ENCODE results near the gene NDFIP1. TPM values are rescaled to one million over a fixed set of nuclear protein-coding genes. Genes with fewer than 3 reads are reported as not detected.
"Not testable (repeated sequence)": the region's sequence is repeated elsewhere in the genome, so short reads cannot be mapped to it uniquely, and the experiment has no call there.

The NDFIP1 gene
- total RNA-seq, 1 experiment from 2014 or later: 58.0 TPM

GRCh38 chr5:142184988-142185387 lies 76.4 kb downstream of the NDFIP1 start:
- BruUV-seq (replicated peaks): no TSS peak
- intact Hi-C loops (cut with micrococcal nuclease; ENCODE audit: unreplicated experiment): no loop called here
- H3K4me3 Mint-ChIP-seq (ENCODE audit: low read depth, unreplicated experiment): no peak overlapping the region
- CTCF ChIA-PET: no interaction called here
- H3K9me3 Mint-ChIP-seq (ENCODE audit: low read depth, unreplicated experiment): no peaks in the 10 kb centered on the region
- no peak for DNase-seq
- no peaks in the 10 kb centered on the region for H3K36me3 Mint-ChIP-seq (ENCODE audit: insufficient read depth, unreplicated experiment)
- H3K27me3 Mint-ChIP-seq (ENCODE audit: unreplicated experiment): peaks cover 30% of the 10 kb centered on the region
- no peak for TF ChIP-seq CTCF (IDR thresholded peaks at IDR 0.05; ENCODE audit: unreplicated experiment)
- no peaks in the 10 kb centered on the region for H3K4me1 Mint-ChIP-seq (ENCODE audit: low read depth, unreplicated experiment)
- H3K27ac Mint-ChIP-seq (ENCODE audit: unreplicated experiment): no peak overlapping the region

- Mint-ChIP-seq H3K4me1 (ENCODE audit: low read depth, unreplicated experiment) (no peaks in the 10 kb centered on the region), H3K36me3 (ENCODE audit: insufficient read depth, unreplicated experiment) (no peaks in the 10 kb centered on the region), H3K27me3 (ENCODE audit: unreplicated experiment) (peaks cover 31% of the 10 kb centered on the region), H3K27ac (ENCODE audit: unreplicated experiment) (no peak overlapping the region), H3K9me3 (ENCODE audit: low read depth, unreplicated experiment) (no peaks in the 10 kb centered on the region), H3K4me3 (ENCODE audit: low read depth, unreplicated experiment) (no peak overlapping the region)
- no peak for TF ChIP-seq CTCF (IDR thresholded peaks at IDR 0.05; ENCODE audit: unreplicated experiment)
- CTCF ChIA-PET: interaction anchor here (0.7 to 1.3 kb wide), 2 partner anchors 234 to 641 kb away, joined by 3 read pairs; no protein-coding TSS in a partner anchor
- no TSS peak for BruUV-seq (replicated peaks)
- no peak for DNase-seq
- intact Hi-C loops (cut with micrococcal nuclease; ENCODE audit: unreplicated experiment): no loop called here
Observed at GRCh38 chr5:142186514-142186856, 77.9 kb downstream of the NDFIP1 start.

- BruUV-seq (replicated peaks): no TSS peak
- CTCF ChIA-PET: interaction anchor here (0.7 to 1.3 kb wide), 2 partner anchors 234 to 641 kb away, joined by 3 read pairs; no protein-coding TSS in a partner anchor
- no peak for TF ChIP-seq CTCF (IDR thresholded peaks at IDR 0.05; ENCODE audit: unreplicated experiment)
- DNase-seq: no peak
- Mint-ChIP-seq H3K27ac (ENCODE audit: unreplicated experiment) (no peak overlapping the region), H3K4me1 (ENCODE audit: low read depth, unreplicated experiment) (no peaks in the 10 kb centered on the region), H3K27me3 (ENCODE audit: unreplicated experiment) (peaks cover 31% of the 10 kb centered on the region), H3K4me3 (ENCODE audit: low read depth, unreplicated experiment) (no peak overlapping the region), H3K9me3 (ENCODE audit: low read depth, unreplicated experiment) (no peaks in the 10 kb centered on the region), H3K36me3 (ENCODE audit: insufficient read depth, unreplicated experiment) (no peaks in the 10 kb centered on the region)
- intact Hi-C loops (cut with micrococcal nuclease; ENCODE audit: unreplicated experiment): no loop called here
Observed at GRCh38 chr5:142186857-142187594, 78.4 kb downstream of the NDFIP1 start.

- intact Hi-C loops (cut with micrococcal nuclease; ENCODE audit: unreplicated experiment); H3K4me1 Mint-ChIP-seq (ENCODE audit: low read depth, unreplicated experiment); BruUV-seq (replicated peaks); H3K27ac Mint-ChIP-seq (ENCODE audit: unreplicated experiment); DNase-seq; H3K4me3 Mint-ChIP-seq (ENCODE audit: low read depth, unreplicated experiment); CTCF ChIA-PET; H3K36me3 Mint-ChIP-seq (ENCODE audit: insufficient read depth, unreplicated experiment); H3K9me3 Mint-ChIP-seq (ENCODE audit: low read depth, unreplicated experiment): not testable (repeated sequence)
- peaks cover 31% of the 10 kb centered on the region for H3K27me3 Mint-ChIP-seq (ENCODE audit: unreplicated experiment)
Observed at GRCh38 chr5:142188691-142189090, 80.1 kb downstream of the NDFIP1 start.

GRCh38 chr5:142189813-142190212 lies 81.2 kb downstream of the NDFIP1 start:
- no peaks in the 10 kb centered on the region for H3K9me3 Mint-ChIP-seq (ENCODE audit: low read depth, unreplicated experiment)
- no peak for DNase-seq
- peaks cover 31% of the 10 kb centered on the region for H3K27me3 Mint-ChIP-seq (ENCODE audit: unreplicated experiment)
- intact Hi-C loops (cut with micrococcal nuclease; ENCODE audit: unreplicated experiment): no loop called here
- H3K36me3 Mint-ChIP-seq (ENCODE audit: insufficient read depth, unreplicated experiment): no peaks in the 10 kb centered on the region
- no peaks in the 10 kb centered on the region for H3K4me1 Mint-ChIP-seq (ENCODE audit: low read depth, unreplicated experiment)
- no peak overlapping the region for H3K4me3 Mint-ChIP-seq (ENCODE audit: low read depth, unreplicated experiment)
- CTCF ChIA-PET: interaction anchor here (0.5 to 0.7 kb wide), 3 partner anchors 239 to 410 kb away, joined by 4 to 5 read pairs (median 4); no protein-coding TSS in a partner anchor
- TF ChIP-seq CTCF (IDR thresholded peaks at IDR 0.05; ENCODE audit: unreplicated experiment): no peak
- no peak overlapping the region for H3K27ac Mint-ChIP-seq (ENCODE audit: unreplicated experiment)
- BruUV-seq (replicated peaks): no TSS peak
